AG09319 (cell line): ENCODE data around the gene TYRO3.

ENCODE experiments used
- DNase-seq: peaks from one replicate; pipeline ENCODE4 v3.0.0-alpha.2; 2010; ENCODE audit warnings: low read depth; ENCODE audit errors: extremely low read depth
- CTCF ChIP-seq: IDR thresholded peaks from 2 replicates; pipeline ENCODE4 v1.5.1; 2011; ENCODE audit warnings: low read depth, mild to moderate bottlenecking, inconsistent platforms, low read length, moderate library complexity

Gene TYRO3

GRCh38 chr15:41574158-41574557 lies 15.1 kb downstream of the TYRO3 start:
- no peak for TF ChIP-seq CTCF
- no peak for DNase-seq

GRCh38 chr15:41575282-41575681 lies 16.3 kb downstream of the TYRO3 start:
- DNase-seq: no peak
- no peak for TF ChIP-seq CTCF

- TF ChIP-seq CTCF: no peak
- DNase-seq: no peak
Observed at GRCh38 chr15:41577863-41578735, 19.1 kb downstream of the TYRO3 start.

GRCh38 chr15:41578736-41579383 lies 19.8 kb downstream of the TYRO3 start:
- TF ChIP-seq CTCF: no peak
- no peak for DNase-seq

GRCh38 chr15:41581110-41581509 lies 22.1 kb downstream of the TYRO3 start:
- DNase-seq: no peak
- TF ChIP-seq CTCF: no peak

- TF ChIP-seq CTCF: no peak
- no peak for DNase-seq
Observed at GRCh38 chr15:41583795-41584194, 24.8 kb downstream of the TYRO3 start.

- DNase-seq: no peak
- TF ChIP-seq CTCF: no peak
Observed at GRCh38 chr15:41584636-41585126, 25.7 kb downstream of the TYRO3 start.
